LHCN-M2 (cell line): ENCODE measurements around the gene CHAMP1. TPM values are rescaled to one million over a fixed set of nuclear protein-coding genes. Genes with fewer than 3 reads are reported as not detected.
A peak's percentile ranks its signal among the peaks of the same experiment; 100 is the strongest.
"Not testable (repeated sequence)": the region's sequence is repeated elsewhere in the genome, so short reads cannot be mapped to it uniquely, and the experiment has no call there.

Experiments used
- DNase-seq: peaks from one replicate; pipeline ENCODE4 v3.0.0-alpha.2; 2012; ENCODE audit warnings: low read depth
- total RNA-seq: library from RNA; depleted of rRNA; stranded (reverse); fragments of >200 nt; gene quantifications from 2 replicates; pipeline ENCODE4 v1.2.3, GENCODE V29; 2014; rRNA removed

Gene CHAMP1
- total RNA-seq, 1 experiment from 2014 or later, result 33.8 TPM

DNA sequence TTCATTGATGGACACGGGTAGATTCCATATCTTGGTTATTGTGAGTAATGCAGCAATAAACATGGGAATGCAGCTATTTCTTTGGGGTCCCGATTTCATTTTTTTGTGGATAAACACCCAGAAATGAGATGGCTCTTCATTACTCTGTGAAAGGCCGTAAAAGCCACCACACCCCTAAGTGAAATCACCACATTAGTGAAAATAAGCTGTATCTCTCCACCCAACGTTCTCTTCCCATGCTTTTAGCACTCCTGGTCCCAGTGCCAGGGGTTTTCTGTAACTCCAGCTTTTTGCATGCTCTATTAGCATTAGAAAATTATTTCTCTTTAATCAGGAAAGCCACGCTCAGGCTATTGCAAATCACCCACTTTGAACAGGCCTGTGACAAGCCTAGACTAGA is 15.8 kb downstream of the CHAMP1 start:
- no peak for DNase-seq

DNA sequence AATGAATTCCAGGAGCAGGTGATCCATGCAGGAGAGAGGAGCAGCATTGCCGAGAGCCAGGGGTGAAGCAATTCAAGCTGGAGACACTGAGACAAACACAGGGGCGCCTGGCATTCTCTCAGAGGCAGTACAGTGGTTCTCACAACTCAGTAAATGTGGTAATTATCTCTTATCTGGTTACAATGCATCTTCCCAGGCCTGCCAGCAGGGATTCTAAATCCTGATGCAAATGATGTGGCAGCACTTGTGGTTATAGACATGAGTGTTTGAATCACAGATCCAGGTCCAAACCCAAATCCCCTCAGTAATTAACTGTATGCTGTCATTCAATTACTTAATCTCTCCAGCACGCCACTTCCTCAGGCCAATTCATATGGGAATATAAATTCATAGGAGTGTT is 19.6 kb downstream of the CHAMP1 start:
- peak; percentile 39 for DNase-seq

DNA sequence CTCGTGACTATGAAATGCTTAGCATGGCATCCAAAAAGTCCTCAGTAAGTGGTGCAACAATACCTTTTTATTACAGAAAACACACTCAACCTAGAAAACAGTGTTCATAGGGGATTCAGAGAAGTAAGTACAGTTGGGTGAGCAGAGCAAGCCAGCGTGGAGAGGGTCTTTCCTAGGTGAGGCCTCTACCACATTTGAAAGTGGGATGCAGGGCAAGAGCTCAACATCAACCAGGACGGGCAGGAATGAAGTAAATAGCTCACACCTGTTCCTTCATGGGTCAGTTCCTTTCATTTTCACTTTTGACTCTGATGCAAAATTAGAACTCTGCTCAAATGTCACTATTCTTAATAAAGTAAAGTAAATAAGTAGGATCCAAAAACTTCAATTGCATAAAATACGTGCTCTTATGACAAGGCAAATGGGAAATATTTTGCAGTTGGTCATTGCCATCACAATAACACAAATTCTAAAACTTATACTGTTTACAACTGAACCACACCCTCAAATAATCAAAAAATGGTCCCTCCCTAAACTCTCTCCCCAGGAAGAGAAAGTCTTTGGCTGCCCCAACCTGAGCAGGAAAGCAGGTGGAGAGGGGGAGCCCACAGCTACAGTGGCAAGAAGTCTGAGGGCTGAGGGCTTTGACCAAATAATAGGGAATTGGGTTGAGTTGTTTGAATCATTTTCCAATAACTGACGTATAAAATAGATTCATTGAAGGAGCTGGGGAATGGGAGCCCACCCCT is 20.2 kb downstream of the CHAMP1 start:
- DNase-seq, result no peak

DNA sequence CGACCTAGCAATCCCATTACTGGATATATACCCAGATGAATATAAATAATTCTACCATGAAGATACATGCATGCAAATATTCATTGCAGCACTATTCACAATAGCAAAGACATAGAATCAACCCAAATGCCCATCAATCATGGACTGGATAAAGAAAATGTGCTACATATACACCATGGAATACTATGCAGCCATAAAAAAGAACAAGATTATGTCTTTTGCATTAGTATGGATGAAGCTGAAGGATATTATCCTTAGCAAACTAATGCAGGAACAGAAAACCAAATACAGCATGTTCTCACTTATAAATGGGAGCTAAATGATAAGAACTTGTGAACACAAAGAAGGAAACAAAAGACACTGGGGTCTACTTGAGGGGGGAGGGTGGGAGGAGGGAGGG is 22.2 kb downstream of the CHAMP1 start:
- not testable (repeated sequence) for DNase-seq

DNA sequence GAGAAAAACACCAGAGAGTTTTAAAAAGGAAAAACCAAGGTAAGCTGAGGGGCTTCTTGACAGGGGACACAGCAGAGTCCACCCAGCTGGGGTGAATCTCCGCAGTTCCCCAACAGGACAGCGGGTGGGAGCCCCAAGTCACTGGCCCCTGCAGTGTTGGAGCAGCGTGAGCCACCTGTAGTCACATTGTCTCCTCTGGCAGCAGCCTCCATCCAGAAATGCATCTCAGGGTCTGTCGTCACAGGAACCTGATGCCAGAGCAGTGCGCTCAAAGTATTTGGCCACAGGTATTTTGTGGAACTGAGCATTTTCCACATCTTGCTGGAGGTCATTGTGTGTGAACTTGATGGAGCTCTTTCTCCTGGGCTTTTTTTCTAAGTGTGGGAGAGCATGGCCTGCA is 24.7 kb downstream of the CHAMP1 start:
- DNase-seq, result no peak

DNA sequence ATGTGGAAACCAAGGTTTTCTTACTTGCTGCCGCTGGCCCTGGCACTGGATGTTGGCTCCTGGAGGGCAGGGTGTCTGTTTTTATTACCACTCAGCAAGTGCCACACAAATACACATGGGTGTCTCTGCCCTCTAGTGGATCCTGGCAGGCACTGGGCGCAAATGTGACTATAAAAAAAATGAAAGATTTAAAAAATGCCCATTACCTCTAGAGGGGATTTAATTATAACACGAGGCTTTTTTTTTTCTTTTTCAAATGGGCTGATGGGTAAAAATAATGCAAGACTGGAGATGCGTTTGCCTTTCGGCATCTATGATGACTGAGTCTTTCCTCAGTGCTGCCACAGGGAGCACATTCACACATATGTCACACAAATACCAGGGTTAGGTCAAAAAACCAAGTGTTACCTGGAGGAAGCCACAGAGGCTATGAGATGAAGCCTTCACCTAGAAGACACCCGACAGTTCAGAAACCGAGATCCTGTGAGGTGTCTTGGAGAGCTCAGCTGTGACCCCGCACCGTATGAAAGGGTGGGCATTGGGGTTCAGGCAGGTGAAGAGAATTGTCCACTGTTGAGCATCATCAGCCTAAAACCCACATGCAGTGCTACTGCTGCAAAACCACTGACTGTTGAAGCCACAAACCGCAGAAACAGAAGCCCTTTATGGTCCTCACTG is 25.7 kb downstream of the CHAMP1 start:
- peak; percentile 66 for DNase-seq

DNA sequence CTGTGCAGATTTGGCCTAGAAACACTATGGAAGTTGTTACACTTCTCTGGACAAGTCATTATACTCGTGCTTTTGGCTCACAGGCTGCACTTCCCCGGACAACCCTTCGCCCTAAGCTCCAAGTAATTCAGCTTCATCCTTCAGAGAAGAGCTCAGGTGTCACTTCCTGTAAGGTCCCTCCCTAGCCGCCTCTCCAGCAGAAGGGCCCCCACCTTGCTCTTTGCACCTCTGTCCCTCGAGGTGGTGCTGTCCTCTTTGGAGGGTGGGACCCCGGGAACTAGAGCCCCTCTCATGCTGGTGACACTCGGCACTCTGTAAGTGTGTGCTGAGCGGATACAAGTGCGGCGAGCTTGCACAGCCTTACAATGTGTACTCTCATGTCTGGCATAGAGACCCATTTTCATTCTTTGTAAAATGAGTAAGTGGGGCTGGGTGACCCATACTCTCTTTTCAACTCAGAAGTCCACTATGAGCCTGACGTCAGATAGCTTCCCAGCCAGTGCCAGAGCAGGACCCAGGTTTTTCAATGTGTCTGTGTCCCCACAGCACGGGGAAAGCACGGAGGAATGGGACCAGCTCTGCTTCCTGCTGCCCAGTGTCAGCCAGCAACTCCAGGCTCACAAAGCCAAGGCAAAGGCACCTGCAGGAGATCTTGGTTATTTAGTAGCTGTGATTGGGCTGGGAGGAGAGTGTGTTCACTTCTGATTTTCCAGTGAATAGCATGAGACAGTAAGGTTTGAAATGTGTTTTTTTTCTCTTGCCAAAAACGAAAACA is 26.9 kb downstream of the CHAMP1 start:
- DNase-seq, result no peak

DNA sequence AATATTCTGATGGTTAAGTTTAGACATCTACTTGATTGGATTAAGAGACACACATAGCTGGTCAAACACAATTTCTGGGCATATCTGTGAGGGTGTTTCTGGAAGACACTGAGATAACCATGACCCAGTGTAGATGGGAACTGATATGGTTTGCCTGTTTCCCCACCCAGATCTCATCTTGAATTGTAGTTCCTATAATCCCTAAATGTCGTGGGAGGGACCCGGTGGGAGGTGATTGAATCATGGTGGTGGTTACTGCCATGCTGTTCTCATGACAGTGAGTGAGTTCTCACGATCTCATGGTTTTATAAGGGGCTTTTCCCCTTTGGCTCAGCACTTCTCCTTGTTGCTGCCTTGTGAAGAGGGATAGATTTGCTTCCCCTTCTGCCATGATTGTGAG is 33.0 kb downstream of the CHAMP1 start:
- DNase-seq, result not testable (repeated sequence)

DNA sequence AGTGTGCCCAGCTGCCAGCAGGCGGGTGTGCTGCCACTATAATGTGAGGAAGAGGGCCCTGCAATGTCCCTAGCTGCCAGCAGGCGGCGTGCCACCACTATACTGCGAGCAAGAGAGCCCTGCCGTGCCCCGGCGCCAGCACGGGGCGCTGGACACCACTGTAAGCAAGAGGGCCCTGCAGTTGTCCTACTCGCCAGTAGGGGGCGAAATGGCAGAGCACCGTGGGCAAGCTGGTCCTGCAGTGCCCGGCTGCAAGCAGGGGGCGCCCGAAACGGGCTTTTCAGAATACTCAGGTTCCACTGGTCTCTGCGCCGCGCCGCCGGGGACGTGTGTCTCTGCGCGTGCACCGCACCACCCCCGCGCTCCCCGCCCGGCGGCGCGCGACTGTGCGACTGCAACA is 38.5 kb downstream of the CHAMP1 start:
- DNase-seq, result not testable (repeated sequence)

DNA sequence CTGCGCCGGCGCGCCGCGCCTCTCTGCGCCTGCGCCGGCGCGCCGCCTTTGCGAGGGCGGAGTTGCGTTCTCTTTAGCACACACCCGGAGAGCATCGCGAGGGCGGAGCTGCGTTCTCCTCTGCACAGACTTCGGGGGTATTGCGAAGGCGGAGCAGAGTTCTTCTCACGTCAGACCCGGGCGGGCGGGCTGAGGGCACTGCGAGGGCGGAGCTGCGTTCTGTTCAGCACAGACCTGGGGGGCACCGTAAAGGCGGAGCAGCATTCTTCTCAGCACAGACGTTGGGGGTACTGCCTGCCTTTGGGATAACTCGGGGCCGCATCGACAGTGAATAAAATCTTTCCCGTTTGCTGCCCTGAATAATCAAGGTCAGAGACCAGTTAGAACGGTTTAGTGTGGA is 39.1 kb downstream of the CHAMP1 start:
- not testable (repeated sequence) for DNase-seq

Other genes starting within 250 kb of the CHAMP1 start
- 58.6 and 60.4 TPM in 2 replicates for gene RASA3, start 181.9 kb upstream of the CHAMP1 start, total RNA-seq
- not detected in 2 replicates for gene CFAP97D2, start 135.2 kb upstream of the CHAMP1 start, total RNA-seq
- gene CDC16, start 79.6 kb upstream of the CHAMP1 start, total RNA-seq, result 41.3 and 44.7 TPM in 2 replicates
- 24.2 and 30.2 TPM in 2 replicates for gene UPF3A, start 32.9 kb upstream of the CHAMP1 start, total RNA-seq